IPS DF 6.9 (cell line): ENCODE results near the gene BACE2.

Experiments
- DNase-seq: peaks from one replicate; pipeline ENCODE4 v3.0.0-alpha.2; 2013; ENCODE audit warnings: low read depth, low spot score
- H3K27ac ChIP-seq: one replicate; pipeline ENCODE4 v1.5.1; 2013; ENCODE audit warnings: low read length, control low read depth
- H3K27me3 ChIP-seq: 2 replicates; pipeline ENCODE4 v1.6.1; 2013; ENCODE audit warnings: mild to moderate bottlenecking, low read length; ENCODE audit not compliant: control insufficient read depth, insufficient read depth
- H3K36me3 ChIP-seq: 2 replicates; pipeline ENCODE4 v1.6.1; 2013; ENCODE audit warnings: low read length; ENCODE audit not compliant: control insufficient read depth, insufficient read depth
- H3K4me1 ChIP-seq: 2 replicates; pipeline ENCODE4 v1.6.1; 2013; ENCODE audit warnings: low read length; ENCODE audit not compliant: control insufficient read depth, insufficient read depth
- H3K4me3 ChIP-seq: 2 replicates; pipeline ENCODE4 v1.5.1; 2013; ENCODE audit warnings: mild to moderate bottlenecking, low read length
- H3K9me3 ChIP-seq: 2 replicates; pipeline ENCODE4 v1.6.1; 2013; ENCODE audit warnings: low read length, inconsistent platforms; ENCODE audit not compliant: control insufficient read depth, insufficient read depth
- WGBS: extraction: QIAGEN DNeasy Blood & Tissue Kit; methylation state at CpG from one replicate; pipeline ENCODE4 v1.1.7; 2013; ENCODE audit warnings: mixed read lengths, missing lambda C conversion rate; ENCODE audit not compliant: insufficient read length, insufficient coverage; 5-methylcytosine and 5-hydroxymethylcytosine counted together

The BACE2 gene

DNA sequence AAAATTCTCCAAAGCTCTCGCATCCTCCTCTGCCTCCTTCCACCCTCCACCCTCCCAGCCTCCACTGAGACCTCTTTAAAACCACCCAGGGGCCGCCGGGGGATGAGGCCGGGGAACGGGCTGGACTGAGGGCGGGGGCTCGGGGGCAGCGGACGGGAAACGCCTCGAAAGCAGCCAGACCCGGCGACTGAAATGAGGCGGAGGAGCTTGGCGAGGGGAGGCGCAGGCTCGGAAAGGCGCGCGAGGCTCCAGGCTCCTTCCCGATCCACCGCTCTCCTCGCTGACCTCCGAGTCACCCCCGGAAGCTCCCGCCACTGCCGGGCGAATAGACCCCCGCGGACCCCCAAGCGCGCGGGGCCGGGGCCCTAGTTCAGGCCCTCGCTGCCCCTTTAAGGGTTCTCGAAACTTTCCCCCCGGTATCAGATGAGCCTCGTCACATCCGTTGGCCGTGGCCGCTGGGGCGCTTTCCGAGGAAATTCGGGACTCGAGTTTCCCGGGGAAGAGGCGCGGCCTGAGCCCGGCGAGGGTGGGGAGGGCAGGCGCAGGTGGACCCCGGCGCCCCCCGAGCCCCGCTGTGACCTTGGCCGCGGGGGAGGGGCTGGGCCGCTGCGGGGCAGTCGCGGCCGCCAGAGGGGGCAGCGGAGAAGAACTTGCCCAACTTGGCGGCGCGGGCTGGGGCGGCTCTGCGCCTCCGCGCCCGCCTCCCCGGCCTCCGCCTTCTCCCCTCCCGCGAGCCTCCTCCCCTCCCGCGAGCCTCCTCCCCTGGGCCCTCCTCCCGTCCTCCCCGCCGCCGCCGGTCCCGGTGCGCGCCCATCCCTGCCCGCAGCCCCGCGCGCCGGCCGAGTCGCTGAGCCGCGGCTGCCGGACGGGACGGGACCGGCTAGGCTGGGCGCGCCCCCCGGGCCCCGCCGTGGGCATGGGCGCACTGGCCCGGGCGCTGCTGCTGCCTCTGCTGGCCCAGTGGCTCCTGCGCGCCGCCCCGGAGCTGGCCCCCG, at the start of gene BACE2:
Gene BACE2, plus strand, starts transcription at position 813 of the 995 bp plus-strand sequence. Its CDS starts 104 bp downstream, at position 917.
- Histone ChIP-seq H3K27me3 (peaks cover 6% of the 10 kb centered on the region; the same call in 1 of the 2 replicates), H3K36me3 (no peaks in the 10 kb centered on the region), H3K27ac (no peak within 1 kb of the TSS), H3K9me3 (no peaks in the 10 kb centered on the region), H3K4me1 (no peaks in the 10 kb centered on the region), H3K4me3 (peak within 1 kb of the TSS; percentile 38)
- DNase-seq: no peak
- no CpG with 5 or more reads among the region's 111 CpGs for WGBS

DNA sequence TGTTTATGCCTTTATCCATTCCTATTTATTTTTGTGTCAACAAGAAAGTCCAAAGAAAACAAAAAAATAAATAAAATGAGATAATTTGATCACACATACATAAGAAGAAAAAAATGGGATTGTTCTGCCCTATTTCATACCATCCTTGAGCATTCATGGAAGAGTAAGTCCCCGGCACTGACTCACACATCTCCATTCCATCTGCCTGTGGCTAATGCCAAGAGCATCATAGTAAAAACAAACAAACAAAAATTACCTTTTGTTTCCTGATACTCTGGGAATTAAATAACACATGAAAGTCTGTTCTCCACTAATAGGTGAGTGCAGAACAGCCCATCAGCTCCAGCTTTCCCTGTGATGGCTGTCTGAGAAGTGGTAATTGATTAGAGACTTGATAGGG, 48.1 kb upstream of the BACE2 start:
- no peak overlapping the region for H3K4me3 ChIP-seq
- no peaks in the 10 kb centered on the region for H3K27me3 ChIP-seq
- no CpG with 5 or more reads among the region's 1 CpG for WGBS
- DNase-seq: no peak
- H3K27ac ChIP-seq: no peak overlapping the region
- no peaks in the 10 kb centered on the region for H3K9me3 ChIP-seq
- no peaks in the 10 kb centered on the region for H3K36me3 ChIP-seq
- H3K4me1 ChIP-seq: no peaks in the 10 kb centered on the region; the same call in 1 of the 2 replicates

DNA sequence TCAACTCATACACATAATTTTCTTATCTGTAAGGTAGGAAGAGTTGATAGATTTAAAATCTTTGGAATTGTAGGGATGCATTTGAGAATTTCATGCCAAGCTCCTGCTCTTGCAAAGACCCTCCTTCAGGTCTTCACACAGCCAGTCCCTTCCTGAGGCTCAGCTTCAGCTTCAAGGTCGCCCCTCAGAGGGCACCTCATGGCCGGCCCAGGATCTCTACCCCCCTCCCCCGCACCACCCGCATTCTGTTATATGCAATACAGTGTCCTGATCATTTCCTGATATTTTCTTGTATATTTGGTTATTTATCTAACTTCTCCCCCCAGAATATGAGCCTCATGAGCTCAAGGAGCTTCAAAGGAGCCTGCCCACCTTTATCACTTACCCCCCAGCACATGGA, 47.0 kb upstream of the BACE2 start:
- no peak for DNase-seq
- Histone ChIP-seq H3K4me3 (no peak overlapping the region), H3K27ac (no peak overlapping the region), H3K4me1 (no peaks in the 10 kb centered on the region; the same call in 1 of the 2 replicates), H3K36me3 (no peaks in the 10 kb centered on the region), H3K27me3 (no peaks in the 10 kb centered on the region), H3K9me3 (no peaks in the 10 kb centered on the region)
- WGBS: no CpG with 5 or more reads among the region's 4 CpGs

DNA sequence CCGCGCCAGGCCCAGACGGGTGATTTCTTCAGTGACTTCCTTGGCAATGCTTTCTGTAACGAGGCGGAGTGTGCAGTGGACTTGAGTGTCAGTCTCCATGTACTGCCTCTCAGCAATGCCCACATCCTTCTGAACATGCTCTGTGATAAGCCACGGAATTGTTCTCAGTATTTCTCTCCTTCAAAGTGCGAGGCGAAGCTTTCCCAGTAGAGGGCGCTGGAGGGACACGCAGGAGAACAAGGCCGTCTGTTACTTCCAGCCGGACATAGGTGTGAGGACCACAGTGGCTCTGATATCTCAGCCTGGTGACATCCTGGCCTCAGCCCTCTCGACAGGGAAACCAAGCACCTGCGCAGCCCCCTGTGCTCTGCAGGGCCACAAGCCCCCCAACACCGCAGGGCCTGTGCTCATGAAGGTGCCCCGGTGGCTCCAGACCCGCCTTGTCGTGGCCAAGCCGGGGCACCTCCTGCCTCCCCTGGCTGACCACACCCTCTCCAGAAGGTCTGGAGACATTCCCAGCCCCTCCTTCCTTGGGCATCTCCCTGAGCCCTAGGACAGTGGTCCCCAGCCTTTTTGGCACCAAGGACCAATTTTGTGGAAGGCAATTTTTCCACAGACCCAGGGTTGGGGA, 46.1 kb upstream of the BACE2 start:
- peak; percentile 66 for DNase-seq
- Histone ChIP-seq H3K4me3 (no peak overlapping the region), H3K27ac (no peak overlapping the region), H3K9me3 (no peaks in the 10 kb centered on the region), H3K36me3 (no peaks in the 10 kb centered on the region), H3K4me1 (no peaks in the 10 kb centered on the region; the same call in 1 of the 2 replicates), H3K27me3 (no peaks in the 10 kb centered on the region)
- WGBS: no CpG with 5 or more reads among the region's 19 CpGs

DNA sequence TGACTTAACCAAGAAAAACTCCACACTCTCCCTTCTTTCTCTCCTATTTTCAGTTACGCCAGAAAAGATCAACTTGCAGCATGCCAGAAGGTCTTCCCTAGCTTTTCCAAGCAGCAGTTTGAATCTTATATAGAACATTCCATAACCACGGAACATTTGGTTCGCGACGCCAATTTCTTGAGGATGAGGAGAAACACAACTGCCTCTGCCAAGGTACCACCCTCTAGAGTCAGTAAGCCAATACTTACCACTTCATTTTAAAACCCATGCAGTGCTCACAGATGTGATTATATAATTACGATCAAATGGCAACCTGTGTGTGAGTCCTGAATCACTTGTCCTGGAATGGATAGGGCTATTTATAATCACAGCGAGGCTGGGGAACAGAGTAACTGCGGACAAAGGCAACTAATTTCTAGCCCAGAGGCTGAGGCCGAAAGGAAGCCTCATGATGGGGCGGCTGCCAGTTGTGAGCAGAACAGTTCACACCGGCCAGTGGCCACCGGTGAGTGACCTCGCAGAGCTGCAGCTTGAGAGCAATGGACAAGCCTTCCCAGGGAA, 43.2 kb upstream of the BACE2 start:
- no CpG with 5 or more reads among the region's 13 CpGs for WGBS
- Histone ChIP-seq H3K36me3 (no peaks in the 10 kb centered on the region), H3K4me3 (no peak overlapping the region)

DNA sequence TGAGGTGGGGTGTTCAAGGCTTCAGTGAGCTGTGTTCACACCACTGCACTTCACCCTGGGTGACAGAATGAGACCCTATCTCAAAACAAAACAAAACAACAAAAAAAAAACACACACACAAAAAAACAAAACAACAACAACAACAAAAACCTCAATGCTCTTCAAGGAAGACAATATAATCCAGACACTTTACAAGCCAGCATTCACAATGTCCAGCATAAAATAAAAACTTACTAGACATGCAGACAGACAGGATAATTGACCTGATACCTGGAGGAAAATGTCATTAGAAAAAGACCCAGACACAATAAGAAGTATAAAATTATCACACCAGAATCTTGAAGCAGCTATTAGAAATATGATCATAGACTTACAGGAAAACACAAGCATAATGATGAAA, 39.0 kb upstream of the BACE2 start:
- no peaks in the 10 kb centered on the region for H3K27me3 ChIP-seq

More for the DNA sequence above, 43.2 kb upstream of the BACE2 start:
- Histone ChIP-seq H3K4me1 (no peaks in the 10 kb centered on the region; the same call in 1 of the 2 replicates), H3K27me3 (no peaks in the 10 kb centered on the region), H3K27ac (no peak overlapping the region), H3K9me3 (no peaks in the 10 kb centered on the region; the same call in 1 of the 2 replicates)
- no peak for DNase-seq

DNA sequence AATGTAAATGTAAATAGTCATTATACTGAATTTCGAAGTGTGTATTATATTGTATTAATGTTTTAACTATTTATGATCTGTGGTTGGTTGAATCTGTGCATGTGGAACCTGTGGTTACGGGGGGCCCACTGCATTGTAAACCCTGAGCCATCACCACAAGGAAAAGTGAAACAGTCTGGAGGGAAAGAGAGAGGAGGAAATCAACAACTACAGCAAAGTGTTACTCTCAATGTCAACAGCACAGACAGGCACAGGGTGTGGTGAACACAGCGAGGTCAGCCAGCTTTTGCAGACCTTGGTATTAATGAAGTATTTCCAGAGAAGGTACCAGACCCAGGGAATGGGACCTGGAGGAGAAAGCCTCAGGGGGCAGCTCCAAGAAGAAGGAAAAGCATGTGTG, 37.1 kb upstream of the BACE2 start:
- Histone ChIP-seq H3K4me1 (no peaks in the 10 kb centered on the region), H3K27ac (no peak overlapping the region), H3K36me3 (no peaks in the 10 kb centered on the region), H3K9me3 (no peaks in the 10 kb centered on the region; the same call in 1 of the 2 replicates), H3K4me3 (no peak overlapping the region), H3K27me3 (no peaks in the 10 kb centered on the region)
- DNase-seq: no peak
- WGBS: 100% methylated on average over 1 of the region's 3 CpGs

More for the DNA sequence above, 39.0 kb upstream of the BACE2 start:
- DNase-seq: no peak
- no peak overlapping the region for H3K4me3 ChIP-seq
- no peaks in the 10 kb centered on the region for H3K36me3 ChIP-seq
- H3K27ac ChIP-seq: no peak overlapping the region
- no peaks in the 10 kb centered on the region for H3K4me1 ChIP-seq
- H3K9me3 ChIP-seq: no peaks in the 10 kb centered on the region; the same call in 1 of the 2 replicates

DNA sequence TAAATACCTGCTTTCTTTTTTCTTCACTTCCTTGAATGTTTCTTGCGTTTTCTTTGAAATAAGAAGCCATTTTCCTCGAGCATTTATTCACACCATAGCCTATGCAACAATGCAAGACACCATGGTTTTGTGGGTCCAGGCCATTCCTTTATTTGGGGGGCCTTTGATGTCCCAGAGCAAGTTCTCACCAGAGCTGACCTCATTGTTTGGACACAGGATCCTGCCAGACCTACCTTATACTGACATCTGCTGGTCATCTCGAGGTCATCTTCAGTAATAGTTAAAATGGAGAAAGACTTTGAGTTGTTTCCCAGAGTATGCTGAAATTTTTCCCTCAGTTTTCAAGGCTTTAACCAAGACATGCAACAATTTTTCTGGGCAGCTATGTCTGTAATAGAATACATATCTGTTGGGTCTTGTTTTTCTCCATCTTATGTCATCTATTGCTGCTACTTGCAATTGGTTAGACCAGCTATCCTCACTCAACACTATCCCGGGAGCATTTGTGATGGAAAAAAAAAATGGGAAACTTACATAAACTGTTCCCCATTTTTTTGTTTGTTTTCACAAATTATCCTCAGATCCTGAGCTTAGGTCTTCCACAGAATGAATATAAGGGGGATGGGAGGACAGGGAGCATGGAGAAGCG, 34.0 kb upstream of the BACE2 start:
- Histone ChIP-seq H3K4me1 (no peaks in the 10 kb centered on the region), H3K4me3 (no peak overlapping the region), H3K27me3 (no peaks in the 10 kb centered on the region), H3K9me3 (no peaks in the 10 kb centered on the region), H3K27ac (no peak overlapping the region), H3K36me3 (no peaks in the 10 kb centered on the region)
- no peak for DNase-seq
- WGBS: no CpG with 5 or more reads among the region's 5 CpGs

DNA sequence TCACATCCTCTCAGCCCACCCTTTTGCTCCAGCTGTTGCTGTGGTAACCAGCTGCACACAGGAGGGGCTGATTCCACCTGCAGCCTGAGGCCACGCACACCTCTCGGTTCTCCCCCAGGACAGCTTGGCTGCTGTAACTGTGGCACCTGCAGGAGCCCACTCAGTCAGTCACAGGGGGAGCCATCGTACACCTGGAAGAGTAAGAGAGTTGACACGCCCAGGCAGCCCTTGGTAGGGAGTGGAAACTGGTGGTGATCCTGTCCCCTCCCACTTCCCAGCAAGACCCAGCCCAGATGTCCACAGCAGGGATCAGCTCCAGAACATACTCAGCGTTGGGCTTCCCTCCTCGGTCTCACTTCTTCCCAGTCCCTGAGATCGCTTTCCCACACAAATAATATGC, 32.2 kb upstream of the BACE2 start:
- WGBS: no CpG with 5 or more reads among the region's 7 CpGs
- Histone ChIP-seq H3K27me3 (no peaks in the 10 kb centered on the region), H3K9me3 (no peaks in the 10 kb centered on the region), H3K4me3 (no peak overlapping the region), H3K27ac (no peak overlapping the region), H3K36me3 (no peaks in the 10 kb centered on the region), H3K4me1 (no peaks in the 10 kb centered on the region)
- no peak for DNase-seq

DNA sequence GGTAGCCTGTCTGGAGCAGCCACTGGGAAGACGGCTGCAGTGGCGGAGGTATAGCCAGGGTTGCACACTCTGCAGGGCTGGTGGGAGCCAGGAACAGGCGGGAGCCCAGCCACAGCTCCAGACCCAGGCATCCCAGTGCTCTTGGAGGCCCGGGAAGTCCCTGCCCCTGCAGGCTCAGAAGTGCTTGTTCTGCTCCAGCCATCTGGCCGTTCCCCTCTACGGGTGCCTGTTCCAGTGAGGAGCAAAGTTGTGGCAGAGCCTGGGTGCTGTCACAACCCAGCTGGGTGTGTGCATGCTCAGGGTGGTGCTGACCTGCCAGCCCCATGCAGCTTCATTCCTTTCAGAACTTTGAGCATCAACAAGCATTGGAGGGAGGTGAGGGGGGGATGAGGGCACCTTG, 31.7 kb upstream of the BACE2 start:
- Histone ChIP-seq H3K36me3 (no peaks in the 10 kb centered on the region), H3K9me3 (no peaks in the 10 kb centered on the region)
- WGBS: no CpG with 5 or more reads among the region's 6 CpGs

More for the DNA sequence above, 31.7 kb upstream of the BACE2 start:
- H3K4me1 ChIP-seq: no peaks in the 10 kb centered on the region; the same call in 1 of the 2 replicates
- no peak overlapping the region for H3K4me3 ChIP-seq
- H3K27ac ChIP-seq: no peak overlapping the region
- DNase-seq: no peak
- H3K27me3 ChIP-seq: no peaks in the 10 kb centered on the region
